GM19099 (cell line): ENCODE results near the gene EMCN.

Source experiments
- POLR2A ChIP-seq: IDR thresholded peaks from 3 replicates; pipeline ENCODE4 v1.6.1; 2011; ENCODE audit warnings: low read depth; ENCODE audit not compliant: insufficient read length; ENCODE audit errors: extremely low read depth

Gene EMCN

DNA sequence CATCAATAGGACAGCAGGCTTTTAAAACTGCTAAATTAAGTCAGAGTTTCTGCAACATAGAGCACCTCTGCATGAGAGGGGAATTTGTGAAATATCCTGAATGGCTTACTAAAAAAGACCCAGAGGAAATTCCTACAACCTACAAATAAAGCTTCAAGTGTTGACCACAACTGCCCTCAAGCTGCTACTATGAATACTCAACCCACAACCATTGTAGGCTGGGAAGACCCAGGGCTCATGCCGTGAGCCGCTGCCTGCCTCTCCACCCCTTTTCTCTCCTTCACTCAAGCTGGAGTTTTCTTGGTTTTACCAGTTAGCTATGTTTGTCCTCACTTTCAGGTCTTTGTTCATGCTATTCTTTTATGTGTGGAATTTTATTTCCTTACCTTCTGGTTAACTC lies 151.6 kb downstream of the EMCN start:
- no peak for TF ChIP-seq POLR2A

DNA sequence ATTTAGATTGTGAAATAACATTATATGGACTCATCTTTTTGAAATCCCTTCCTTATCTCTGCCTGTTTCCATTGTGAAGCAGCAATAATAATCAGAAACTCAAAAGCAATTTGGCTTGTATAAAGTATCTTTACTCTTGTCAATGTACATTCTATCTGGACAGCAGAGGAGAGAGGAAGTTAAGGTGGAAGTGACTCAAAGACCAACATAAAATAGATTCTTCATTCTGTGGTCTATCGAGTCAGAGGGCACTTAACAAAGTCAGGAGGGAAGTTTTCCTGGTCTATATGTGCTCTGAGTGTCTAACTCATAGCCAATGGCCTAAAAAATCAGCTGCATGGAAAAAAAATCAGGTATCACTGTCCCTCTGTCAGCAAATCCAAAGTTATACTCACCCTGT lies 155.5 kb downstream of the EMCN start:
- TF ChIP-seq POLR2A = no peak

DNA sequence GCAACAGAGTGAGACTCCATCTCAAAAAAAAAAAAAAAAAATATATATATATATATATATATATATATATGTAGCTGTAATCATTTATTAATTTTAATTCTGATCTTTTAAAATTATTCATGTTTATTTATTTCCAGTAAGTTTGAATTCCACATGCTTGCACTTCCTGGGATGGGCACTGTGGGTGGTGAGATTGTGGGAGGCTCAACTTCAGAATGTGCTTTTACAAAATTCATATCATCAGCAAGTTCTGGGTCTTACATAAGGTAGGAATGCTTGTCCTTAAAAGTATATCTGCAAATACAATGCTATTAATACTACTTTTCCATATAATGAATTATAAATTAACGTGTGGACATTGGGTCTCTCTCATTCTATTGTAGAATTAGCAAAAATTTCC lies 156.5 kb downstream of the EMCN start:
- no peak for TF ChIP-seq POLR2A

DNA sequence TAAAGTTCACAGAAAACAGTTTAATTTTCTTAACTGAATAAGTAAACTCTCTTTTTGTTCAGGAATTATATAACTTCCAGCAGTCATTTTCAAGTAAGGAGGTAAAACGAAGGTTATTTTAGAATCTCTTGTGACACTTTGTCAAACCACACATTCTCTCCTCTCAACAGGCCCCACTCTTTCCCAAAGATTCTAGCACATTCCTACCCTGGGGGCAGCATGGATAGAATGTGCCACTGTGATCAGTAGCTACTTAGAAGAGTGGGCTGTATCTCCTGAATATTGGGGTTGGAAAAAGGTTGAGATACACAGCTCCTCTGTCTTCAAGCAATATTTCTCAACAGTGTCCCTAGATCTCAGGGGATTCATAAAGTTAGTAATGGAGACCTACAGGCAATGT lies 157.6 kb downstream of the EMCN start:
- TF ChIP-seq POLR2A = no peak

DNA sequence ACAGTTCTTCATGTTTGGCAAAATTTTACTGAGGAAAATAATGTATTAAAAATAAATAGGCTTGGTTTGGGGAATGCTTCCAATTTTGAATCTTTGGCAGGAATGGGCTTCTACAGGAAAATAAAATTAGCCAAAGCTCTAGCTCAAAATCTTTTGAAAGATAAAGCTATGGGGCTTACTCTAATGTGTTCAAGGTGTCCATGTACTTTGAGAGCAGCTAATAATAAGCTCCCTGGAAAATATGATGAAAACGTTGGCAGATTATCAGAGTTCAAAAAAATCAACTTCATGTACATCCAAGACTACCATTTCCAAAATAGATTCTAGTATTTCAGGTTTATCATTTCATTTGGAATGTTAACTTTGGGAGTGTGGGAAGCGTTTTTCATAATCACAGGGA lies 158.4 kb downstream of the EMCN start:
- no peak for TF ChIP-seq POLR2A

DNA sequence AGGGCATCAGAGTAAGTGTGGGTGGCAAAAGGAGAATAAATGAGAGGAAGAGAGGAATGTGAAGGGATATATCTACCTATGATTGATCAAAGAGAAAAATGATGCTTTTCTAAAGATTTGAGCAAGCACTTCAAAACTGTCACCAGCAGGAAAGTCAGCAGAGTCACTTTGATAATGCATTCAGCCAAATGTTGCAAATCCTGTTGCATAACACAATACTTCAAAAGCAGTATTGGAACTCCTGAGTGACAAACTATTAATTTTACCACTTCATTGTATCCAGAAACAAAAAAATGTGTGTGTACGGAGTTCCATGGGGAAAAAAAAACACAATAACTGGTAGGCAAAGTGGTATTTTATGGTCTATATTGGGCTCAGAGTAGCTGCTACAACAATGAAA lies 160.3 kb downstream of the EMCN start:
- no peak for TF ChIP-seq POLR2A

DNA sequence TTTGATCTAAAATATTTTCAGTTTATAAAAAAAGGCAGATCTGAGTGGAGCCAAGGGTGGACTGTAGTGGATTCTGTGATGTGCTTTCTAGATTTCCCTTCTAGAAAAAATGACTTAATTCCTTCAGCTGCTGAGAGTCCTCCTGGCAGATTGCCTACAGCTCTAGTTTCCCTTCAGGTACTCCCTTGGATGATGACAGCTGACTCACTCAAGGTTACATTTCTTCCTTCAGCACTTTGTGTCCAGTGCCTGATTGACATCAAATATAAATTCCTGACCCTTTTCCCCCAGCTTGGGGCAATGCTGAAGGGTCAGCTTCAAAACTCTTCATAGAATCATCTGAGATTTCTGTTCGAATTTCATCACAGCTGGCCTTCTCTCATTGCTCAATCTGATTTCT lies 161.7 kb downstream of the EMCN start:
- TF ChIP-seq POLR2A = no peak

DNA sequence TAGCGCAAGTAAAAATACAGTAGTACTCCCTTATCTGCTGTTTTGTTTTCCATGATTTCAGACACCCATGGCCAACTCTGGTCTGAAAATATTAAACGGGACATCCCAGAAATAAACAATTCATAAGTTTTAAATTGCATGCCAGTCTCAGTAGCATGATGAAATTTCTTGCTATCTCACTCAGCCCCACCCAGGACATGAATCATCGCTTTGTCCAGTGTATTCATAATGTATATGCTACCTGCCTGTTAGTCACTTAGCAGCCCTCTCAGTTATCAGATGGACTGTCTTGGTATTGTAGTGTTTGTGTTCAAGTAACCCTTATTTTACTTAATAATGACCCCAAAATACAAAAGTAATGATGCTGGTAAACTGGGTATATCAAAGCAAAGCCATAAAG lies 169.3 kb downstream of the EMCN start:
- TF ChIP-seq POLR2A = no peak

DNA sequence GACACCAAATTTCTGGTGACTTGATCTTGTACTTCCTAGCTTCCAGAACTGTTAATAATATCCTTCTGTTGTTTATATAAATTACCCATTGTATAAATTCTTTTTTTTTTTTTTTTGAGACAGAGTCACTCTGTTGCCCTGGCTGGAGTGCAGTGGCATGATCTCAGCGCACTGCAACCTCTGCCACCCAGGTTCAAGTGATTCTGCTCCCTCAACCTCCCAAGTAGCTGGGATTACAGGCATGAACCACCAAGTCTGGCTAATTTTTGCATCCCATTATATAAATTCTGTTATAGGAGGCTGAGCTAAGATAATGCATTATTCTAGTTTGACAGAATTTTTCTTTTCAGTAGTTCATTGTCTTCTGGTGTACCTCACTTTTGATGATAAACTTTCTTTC lies 170.6 kb downstream of the EMCN start:
- no peak for TF ChIP-seq POLR2A

DNA sequence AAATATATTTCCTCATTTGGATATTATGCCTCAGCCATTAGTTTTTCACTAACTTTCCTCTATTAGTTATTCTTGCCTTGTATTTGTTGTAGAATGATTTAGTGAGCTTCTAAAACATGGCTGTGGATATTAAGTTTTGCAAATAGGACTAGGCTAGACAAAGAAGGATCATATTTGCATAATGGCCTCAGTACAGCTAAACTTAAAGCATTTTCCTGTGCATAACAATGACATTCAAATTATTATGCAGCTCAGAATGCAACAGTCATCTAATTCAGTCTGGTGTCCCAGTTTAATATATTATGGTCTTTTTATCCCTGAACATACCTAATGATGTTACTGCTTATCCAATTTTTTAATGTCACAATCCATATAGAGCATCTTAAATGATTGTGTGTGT lies 172.2 kb downstream of the EMCN start:
- no peak for TF ChIP-seq POLR2A
